Measurements from ENCODE around the gene MIX23.

- TF ChIP-seq CTCF (IDR thresholded peaks at IDR 0.05) (no peak), POLR2A (IDR thresholded peaks at IDR 0.05) (no peak)
Measured at GRCh38 chr3:122358703-122359032, 24.4 kb downstream of the MIX23 start.
